Measurements from ENCODE around the gene ENOSF1.

DNA sequence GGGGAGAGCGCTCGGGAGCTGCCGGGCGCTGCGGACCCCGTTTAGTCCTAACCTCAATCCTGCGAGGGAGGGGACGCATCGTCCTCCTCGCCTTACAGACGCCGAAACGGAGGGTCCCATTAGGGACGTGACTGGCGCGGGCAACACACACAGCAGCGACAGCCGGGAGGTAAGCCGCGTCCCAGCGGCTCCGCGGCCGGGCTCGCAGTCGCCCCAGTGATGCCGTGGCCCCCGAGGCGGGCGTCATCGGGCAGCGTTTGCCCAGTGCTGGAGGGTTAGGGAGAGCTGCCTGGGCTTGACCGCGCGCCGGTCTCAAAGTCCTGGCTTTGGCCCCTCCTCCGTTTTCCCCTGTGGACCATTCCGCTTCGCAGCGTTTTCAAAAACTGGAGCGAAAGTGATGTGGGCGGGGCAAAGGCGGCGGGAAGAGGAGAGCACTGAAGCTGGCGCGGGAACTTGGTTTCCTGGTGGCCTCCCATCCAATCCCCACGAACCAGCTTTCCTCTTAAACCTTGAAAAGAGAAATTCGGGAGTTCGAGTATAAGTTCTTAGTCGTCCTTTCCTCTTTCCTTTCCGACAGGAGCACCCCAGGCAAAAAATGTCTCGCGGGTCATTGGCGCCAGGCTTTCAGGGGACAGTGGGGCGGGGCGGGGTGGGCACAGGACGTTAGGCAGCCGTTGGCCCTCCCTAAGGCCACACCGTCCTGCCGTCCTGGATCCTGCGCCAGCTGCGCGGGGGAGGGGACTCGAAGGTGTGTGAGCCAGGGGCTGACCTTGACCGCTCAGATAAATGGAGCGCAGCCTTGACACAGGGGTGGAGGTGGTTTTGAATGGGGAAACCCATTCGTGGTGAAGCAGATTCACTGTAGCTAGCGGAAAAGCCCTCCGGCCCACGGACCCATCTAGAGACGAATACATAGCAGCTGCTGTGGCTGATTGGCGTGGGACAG is 54.2 kb downstream of the ENOSF1 start:
- TF ChIP-seq, protein P1, sequence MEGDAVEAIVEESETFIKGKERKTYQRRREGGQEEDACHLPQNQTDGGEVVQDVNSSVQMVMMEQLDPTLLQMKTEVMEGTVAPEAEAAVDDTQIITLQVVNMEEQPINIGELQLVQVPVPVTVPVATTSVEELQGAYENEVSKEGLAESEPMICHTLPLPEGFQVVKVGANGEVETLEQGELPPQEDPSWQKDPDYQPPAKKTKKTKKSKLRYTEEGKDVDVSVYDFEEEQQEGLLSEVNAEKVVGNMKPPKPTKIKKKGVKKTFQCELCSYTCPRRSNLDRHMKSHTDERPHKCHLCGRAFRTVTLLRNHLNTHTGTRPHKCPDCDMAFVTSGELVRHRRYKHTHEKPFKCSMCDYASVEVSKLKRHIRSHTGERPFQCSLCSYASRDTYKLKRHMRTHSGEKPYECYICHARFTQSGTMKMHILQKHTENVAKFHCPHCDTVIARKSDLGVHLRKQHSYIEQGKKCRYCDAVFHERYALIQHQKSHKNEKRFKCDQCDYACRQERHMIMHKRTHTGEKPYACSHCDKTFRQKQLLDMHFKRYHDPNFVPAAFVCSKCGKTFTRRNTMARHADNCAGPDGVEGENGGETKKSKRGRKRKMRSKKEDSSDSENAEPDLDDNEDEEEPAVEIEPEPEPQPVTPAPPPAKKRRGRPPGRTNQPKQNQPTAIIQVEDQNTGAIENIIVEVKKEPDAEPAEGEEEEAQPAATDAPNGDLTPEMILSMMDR (IDR thresholded peaks at IDR 0.05; ENCODE audit: low read depth, low read length, poor library complexity, severe bottlenecking): no peak
- no peak for TF ChIP-seq EZH2phosphoT487 (IDR thresholded peaks at IDR 0.05; ENCODE audit: borderline replicate concordance, low read length)

Data from DOHH2 (cell line).